HG02759 (cell line): ENCODE data around the gene SMIM14.
"Not testable (repeated sequence)": the region's sequence is repeated elsewhere in the genome, so short reads cannot be mapped to it uniquely, and the experiment has no call there.

Source experiments
- ATAC-seq: cut with Tn5 transposase; IDR thresholded peaks from one replicate; pipeline ENCODE4 v1.9.1; 2021; ENCODE audit warnings: mild to moderate bottlenecking, moderate library complexity; ENCODE audit not compliant: unreplicated experiment

The SMIM14 gene

GRCh38 chr4:39510348-39510929, 128.2 kb downstream of the SMIM14 start:
- ATAC-seq: no peak

- no peak for ATAC-seq
These were observed 133.1 kb downstream of the SMIM14 start for GRCh38 chr4:39505581-39505980.

GRCh38 chr4:39504538-39504937, 134.1 kb downstream of the SMIM14 start:
- ATAC-seq: no peak

GRCh38 chr4:39502664-39503035, 136.0 kb downstream of the SMIM14 start:
- not testable (repeated sequence) for ATAC-seq

- ATAC-seq: no peak
These were observed 136.5 kb downstream of the SMIM14 start for GRCh38 chr4:39502019-39502663.

- no peak for ATAC-seq
These were observed 140.0 kb downstream of the SMIM14 start for GRCh38 chr4:39498727-39499020.

GRCh38 chr4:39497909-39498726, 140.5 kb downstream of the SMIM14 start:
- ATAC-seq: no peak
